Measurements from ENCODE around the gene CLASRP. TPM values are rescaled to one million over a fixed set of nuclear protein-coding genes. Genes with fewer than 3 reads are reported as not detected.

CLASRP gene
- total RNA-seq, 4 donors from 2014 or later: 48.2 to 96.8 (median 95.0) TPM

GRCh38 chr19:45119582-45119981, 80.7 kb downstream of the CLASRP start:
- TF ChIP-seq CTCF (IDR thresholded peaks at IDR 0.05) (no peak), POLR2A (IDR thresholded peaks at IDR 0.05) (no peak)
- Histone ChIP-seq H3K27me3 (no peaks in the 10 kb centered on the region), H3K9me3 (no peaks in the 10 kb centered on the region), H3K4me3 (replicated peaks in 1 of 3) (no peak overlapping the region), H3K4me1 (peaks cover 8 to 60% of the 10 kb centered on the region in 2 donors), H3K36me3 (no peaks in the 10 kb centered on the region), H3K27ac (no peak overlapping the region)
- peak; percentile 36 to 57 for DNase-seq
- WGBS, 2 donors: 63 to 80% methylated on average over 6 of the region's 6 CpGs
- intact Hi-C loops (cut with DNase I): no loop called here

Small RNA genes within 50 kb of the gene (small RNA-seq; reads per million reads assigned to genes)
- not detected for gene RNU6-611P

Other genes with a start within 250 kb of the CLASRP start
- 100 to 1,000 TPM; 156 to 391 (median 285) TPM for gene BCAM, start 229.9 kb upstream of the CLASRP start, total RNA-seq
- 100 to 1,000 TPM in 3 of 4 donors, 10 to 100 TPM in 1; 88.6 to 164 (median 117) TPM for gene NECTIN2, start 192.7 kb upstream of the CLASRP start, total RNA-seq
- gene TOMM40, start 147.8 kb upstream of the CLASRP start, total RNA-seq: 10 to 100 TPM; 40.2 to 82.8 (median 58.3) TPM
- gene APOE, start 133.2 kb upstream of the CLASRP start, total RNA-seq: 100 to 1,000 TPM; 199 to 635 (median 313) TPM
- gene APOC1, start 124.4 kb upstream of the CLASRP start, total RNA-seq: 100 to 1,000 TPM in 1 of 4 donors, 10 to 100 TPM in 2, 1 to 10 TPM in 1; 4.1 to 113 (median 45.6) TPM
- not detected for gene APOC4, start 96.8 kb upstream of the CLASRP start, total RNA-seq
- 1 to 10 TPM in 2 of 4 donors, not detected in 2; 1.6 to 3.3 TPM for gene APOC2, start 93.0 kb upstream of the CLASRP start, total RNA-seq
- 100 to 1,000 TPM in 2 of 4 donors, 10 to 100 TPM in 2; 65.4 to 117 (median 104) TPM for gene CLPTM1, start 83.7 kb upstream of the CLASRP start, total RNA-seq
- 10 to 100 TPM in 2 of 4 donors, 1 to 10 TPM in 2; 6.7 to 11.3 (median 9.1) TPM for gene RELB, start 37.6 kb upstream of the CLASRP start, total RNA-seq
- gene ZNF296, start 37.4 kb downstream of the CLASRP start, total RNA-seq: 1 to 10 TPM in 1 of 4 donors, under 1 TPM in 2, not detected in 1; 0.34 to 2.1 (median 0.78) TPM
- gene GEMIN7, start 40.2 kb downstream of the CLASRP start, total RNA-seq: 10 to 100 TPM; 10.6 to 22.7 (median 19.1) TPM
- 10 to 100 TPM; 34.9 to 59.7 (median 42.9) TPM for gene PPP1R37, start 54.1 kb downstream of the CLASRP start, total RNA-seq
- 1 to 10 TPM in 1 of 4 donors, under 1 TPM in 3; 0.44 to 1.3 (median 0.68) TPM for gene NKPD1, start 121.9 kb downstream of the CLASRP start, total RNA-seq
- gene TRAPPC6A, start 139.2 kb downstream of the CLASRP start, total RNA-seq: 10 to 100 TPM; 25.0 to 53.3 (median 38.8) TPM
- gene BLOC1S3, start 139.7 kb downstream of the CLASRP start, total RNA-seq: 10 to 100 TPM in 3 of 4 donors, 1 to 10 TPM in 1; 9.1 to 15.4 (median 11.9) TPM
- gene EXOC3L2, start 206.4 kb downstream of the CLASRP start, total RNA-seq: 10 to 100 TPM in 2 of 4 donors, 1 to 10 TPM in 2; 2.1 to 17.2 (median 11.4) TPM
- 10 to 100 TPM; 18.5 to 25.1 (median 22.1) TPM for gene MARK4, start 212.2 kb downstream of the CLASRP start, total RNA-seq